SK-N-MC (cell line): ENCODE data around the gene FRK.
"Not testable (repeated sequence)": the region's sequence is repeated elsewhere in the genome, so short reads cannot be mapped to it uniquely, and the experiment has no call there.

ENCODE experiments used
- DNase-seq: peaks from one replicate; pipeline ENCODE4 v3.0.0-alpha.2; 2011; ENCODE audit warnings: low read depth, low spot score
- H3K27ac ChIP-seq: fragments of 200-600 bp; sonication (generic); 2 replicates; pipeline ENCODE4 v1.5.1; 2016; ENCODE audit warnings: mixed run types
- H3K36me3 ChIP-seq: fragments of 200-600 bp; sonication (generic); 2 replicates; pipeline ENCODE4 v1.6.1; 2017; ENCODE audit warnings: antibody characterized with exemption, low read length, mixed read lengths; ENCODE audit not compliant: insufficient read depth
- H3K4me3 ChIP-seq: fragments of 200-600 bp; sonication (generic); 2 replicates; pipeline ENCODE4 v1.5.1; 2016
- H3K9ac ChIP-seq: fragments of 200-600 bp; sonication (generic); 2 replicates; pipeline ENCODE4 v1.8.0; 2017; ENCODE audit warnings: mixed run types, mixed read lengths; ENCODE audit not compliant: insufficient read length
- H3K9me3 ChIP-seq: fragments of 200-600 bp; sonication (generic); 2 replicates; pipeline ENCODE4 v1.6.1; 2017; ENCODE audit warnings: low read depth, mild to moderate bottlenecking, antibody characterized with exemption, low read length, moderate library complexity, mixed read lengths
- EZH2 ChIP-seq: fragments of 200-600 bp; sonication (generic); IDR thresholded peaks from one replicate; pipeline ENCODE4 v1.6.1; 2017; ENCODE audit warnings: antibody characterized with exemption
- FOXP2 ChIP-seq: optimal IDR thresholded peaks from 2 replicates; pipeline ENCODE3; 2011; ENCODE audit warnings: mild to moderate bottlenecking, moderate library complexity; ENCODE audit not compliant: insufficient read depth; ENCODE audit errors: extremely low read length, control extremely low read depth
- POLR2AphosphoS5 ChIP-seq: IDR thresholded peaks from 2 replicates; pipeline ENCODE4 v1.6.1; 2012; ENCODE audit warnings: mild to moderate bottlenecking, low read depth, low read length, borderline replicate concordance

The FRK gene

DNA sequence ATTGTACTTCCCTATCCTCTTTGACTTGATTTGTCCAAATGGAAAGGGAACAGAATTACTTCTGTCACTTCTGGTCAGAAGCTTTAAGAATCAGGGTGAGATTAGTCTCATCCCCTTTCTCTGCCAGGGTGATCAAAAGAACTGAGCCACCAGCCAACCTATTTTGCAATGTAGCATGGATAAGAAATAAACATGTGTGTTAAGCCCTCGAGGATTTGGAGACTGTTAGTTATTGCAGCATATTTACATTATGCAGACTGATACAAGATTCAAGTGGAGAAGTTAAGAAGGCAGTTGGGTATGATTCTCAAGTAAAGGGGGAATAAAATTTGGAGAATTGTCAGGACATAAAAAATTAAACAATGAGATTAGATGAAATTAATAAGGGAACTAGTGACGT is 106.0 kb downstream of the FRK start:
- H3K9ac ChIP-seq: no peak overlapping the region
- no peak for DNase-seq
- H3K9me3 ChIP-seq: no peaks in the 10 kb centered on the region
- H3K4me3 ChIP-seq: no peak overlapping the region
- no peak for TF ChIP-seq POLR2AphosphoS5
- no peak for TF ChIP-seq EZH2
- TF ChIP-seq FOXP2: no peak
- no peak overlapping the region for H3K27ac ChIP-seq
- H3K36me3 ChIP-seq: no peaks in the 10 kb centered on the region

DNA sequence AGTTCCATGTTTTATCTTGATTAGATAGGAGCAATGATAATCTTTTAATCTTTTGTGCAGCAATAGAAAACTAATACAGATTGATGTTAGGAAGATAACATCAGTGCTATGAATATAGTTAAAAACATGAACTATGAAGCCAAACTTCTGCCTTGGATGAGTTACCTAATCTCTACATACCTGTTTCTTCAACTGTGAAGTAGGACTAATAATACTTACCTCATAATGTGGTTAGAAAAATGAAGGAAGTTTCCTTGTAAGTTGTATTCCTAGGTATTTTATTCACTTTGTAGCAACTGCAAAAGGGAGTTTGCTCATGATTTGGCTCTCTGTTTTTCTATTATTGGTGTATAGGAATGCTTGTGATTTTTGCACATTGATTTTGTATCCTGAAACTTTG is 111.9 kb downstream of the FRK start:
- no peak for TF ChIP-seq POLR2AphosphoS5
- TF ChIP-seq FOXP2: no peak
- TF ChIP-seq EZH2: no peak
- Histone ChIP-seq H3K9ac (no peak overlapping the region), H3K4me3 (no peak overlapping the region), H3K27ac (no peak overlapping the region), H3K9me3 (no peaks in the 10 kb centered on the region), H3K36me3 (no peaks in the 10 kb centered on the region)
- no peak for DNase-seq

DNA sequence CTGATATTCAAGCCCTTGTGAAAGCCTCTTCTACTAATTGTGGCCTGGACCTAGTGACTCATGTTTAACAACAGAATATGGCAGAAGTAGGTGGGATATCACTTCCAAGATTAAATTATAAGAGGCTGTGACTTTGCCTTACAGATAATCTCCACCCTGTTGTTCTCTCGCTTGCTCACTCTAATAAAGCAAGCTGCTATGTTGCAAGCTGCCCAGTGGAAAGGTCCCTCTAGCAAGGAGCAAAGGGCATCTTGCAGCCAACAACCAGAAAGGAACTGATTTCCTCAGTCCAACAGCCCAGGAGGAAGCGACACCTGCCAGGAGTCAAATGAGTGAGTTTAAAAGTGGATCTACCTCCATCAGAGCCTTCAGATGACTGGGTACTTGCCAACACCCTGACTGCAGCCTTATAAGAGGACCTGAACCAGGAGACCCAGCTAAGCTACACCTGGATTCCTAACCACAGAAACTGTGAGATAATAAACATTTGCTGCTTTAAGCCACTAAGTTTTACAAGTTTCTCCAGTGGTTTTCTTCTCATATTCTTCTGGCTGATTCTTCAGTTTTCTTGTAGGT is 112.6 kb downstream of the FRK start:
- Histone ChIP-seq H3K9ac (no peak overlapping the region), H3K36me3 (no peaks in the 10 kb centered on the region), H3K9me3 (no peaks in the 10 kb centered on the region), H3K4me3 (no peak overlapping the region), H3K27ac (no peak overlapping the region)
- no peak for DNase-seq
- TF ChIP-seq POLR2AphosphoS5 (no peak), FOXP2 (no peak), EZH2 (no peak)

GRCh38 chr6:115945812-115946211 is 114.9 kb downstream of the FRK start:
- Histone ChIP-seq H3K9me3 (no peaks in the 10 kb centered on the region), H3K27ac (no peak overlapping the region), H3K4me3 (no peak overlapping the region), H3K36me3 (no peaks in the 10 kb centered on the region), H3K9ac (no peak overlapping the region)
- TF ChIP-seq EZH2 (no peak), POLR2AphosphoS5 (no peak), FOXP2 (no peak)
- no peak for DNase-seq

GRCh38 chr6:115945306-115945705 is 115.4 kb downstream of the FRK start:
- Histone ChIP-seq H3K27ac (no peak overlapping the region), H3K4me3 (no peak overlapping the region), H3K9me3 (no peaks in the 10 kb centered on the region), H3K36me3 (no peaks in the 10 kb centered on the region), H3K9ac (no peak overlapping the region)
- no peak for DNase-seq
- TF ChIP-seq FOXP2 (no peak), EZH2 (no peak)

GRCh38 chr6:115944829-115945228 is 115.9 kb downstream of the FRK start:
- H3K36me3 ChIP-seq, H3K4me3 ChIP-seq, H3K9me3 ChIP-seq, DNase-seq, H3K27ac ChIP-seq, H3K9ac ChIP-seq: not testable (repeated sequence)

GRCh38 chr6:115937502-115937901 is 123.2 kb downstream of the FRK start:
- H3K36me3 ChIP-seq, H3K27ac ChIP-seq, H3K4me3 ChIP-seq, H3K9me3 ChIP-seq, DNase-seq, H3K9ac ChIP-seq: not testable (repeated sequence)

DNA sequence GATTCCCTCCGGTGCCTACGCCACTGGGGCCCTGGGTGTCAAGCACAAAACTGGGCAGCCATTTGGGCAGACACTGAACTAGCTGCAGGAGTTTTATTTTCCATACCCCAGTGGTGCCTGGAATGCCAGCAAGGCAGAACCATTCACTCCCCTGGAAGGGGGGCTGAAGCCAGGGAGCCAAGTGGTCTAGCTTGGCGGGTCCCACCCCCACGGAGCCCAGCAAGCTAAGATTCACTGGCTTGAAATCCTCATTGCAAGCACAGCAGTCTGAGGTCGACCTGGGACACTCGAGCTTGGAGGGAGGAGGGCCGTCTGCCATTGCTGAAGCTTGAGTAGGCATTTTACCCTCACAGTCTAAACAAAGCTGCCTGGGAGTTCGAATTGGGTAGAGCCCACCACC is 125.3 kb downstream of the FRK start:
- TF ChIP-seq EZH2 (no peak), FOXP2 (no peak), POLR2AphosphoS5 (no peak)
- H3K4me3 ChIP-seq: no peak overlapping the region

DNA sequence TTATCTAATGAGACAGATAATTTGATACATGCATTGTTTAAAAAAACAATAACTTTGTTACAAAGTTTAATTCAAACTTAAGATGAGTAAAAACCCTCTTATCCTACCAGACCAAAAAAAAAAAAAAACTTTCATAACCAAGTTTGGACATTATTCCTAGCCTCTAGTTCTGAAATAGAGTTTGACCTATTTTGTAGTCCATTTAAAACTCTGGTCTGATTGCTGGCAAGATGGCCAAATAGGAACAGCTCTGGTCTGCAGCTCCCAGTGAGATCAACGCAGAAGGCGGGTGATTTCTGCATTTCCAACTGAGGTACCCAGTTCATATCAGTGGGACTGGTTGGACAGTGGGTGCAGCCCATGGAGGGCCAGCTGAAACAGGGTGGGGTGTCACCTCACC is 125.9 kb downstream of the FRK start:
- TF ChIP-seq FOXP2 (no peak), EZH2 (no peak), POLR2AphosphoS5 (no peak)
- Histone ChIP-seq H3K27ac (no peak overlapping the region), H3K9me3 (no peaks in the 10 kb centered on the region), H3K9ac (no peak overlapping the region), H3K4me3 (no peak overlapping the region), H3K36me3 (no peaks in the 10 kb centered on the region)
- no peak for DNase-seq

More for the DNA sequence above, 125.3 kb downstream of the FRK start:
- H3K9ac ChIP-seq: no peak overlapping the region
- no peaks in the 10 kb centered on the region for H3K9me3 ChIP-seq
- DNase-seq: no peak
- H3K36me3 ChIP-seq: no peaks in the 10 kb centered on the region
- no peak overlapping the region for H3K27ac ChIP-seq

GRCh38 chr6:115934145-115934544 is 126.5 kb downstream of the FRK start:
- no peak overlapping the region for H3K9ac ChIP-seq
- TF ChIP-seq POLR2AphosphoS5: no peak
- TF ChIP-seq EZH2: no peak
- TF ChIP-seq FOXP2: no peak
- no peaks in the 10 kb centered on the region for H3K36me3 ChIP-seq
- no peak for DNase-seq
- no peaks in the 10 kb centered on the region for H3K9me3 ChIP-seq
- no peak overlapping the region for H3K4me3 ChIP-seq
- H3K27ac ChIP-seq: no peak overlapping the region
